ENCODE data around the gene SLC50A1. TPM values are rescaled to one million over a fixed set of nuclear protein-coding genes. Genes with fewer than 3 reads are reported as not detected.
A peak's percentile ranks its signal among the peaks of the same experiment; 100 is the strongest.

SLC50A1 gene
- total RNA-seq, 1 experiment from 2014 or later, result 39.0 TPM

DNA sequence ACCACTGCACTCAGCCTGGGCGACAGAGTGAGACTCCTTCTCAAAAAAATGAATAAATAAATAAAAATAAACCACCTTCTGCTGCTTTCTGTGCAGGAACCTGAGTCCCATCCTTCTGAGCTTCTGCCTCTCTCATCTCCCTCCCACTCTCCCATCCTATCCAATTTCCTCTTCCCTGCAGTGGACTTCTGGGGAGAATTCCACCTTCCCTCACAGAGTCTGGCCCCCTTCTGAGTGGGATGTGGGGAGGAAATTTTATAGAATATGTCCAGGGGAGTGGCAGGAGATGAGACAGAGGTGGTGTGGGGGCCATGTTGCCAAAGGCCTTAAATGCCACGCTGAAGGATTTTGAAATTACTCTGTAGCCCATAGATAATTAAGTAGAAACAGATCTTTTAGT, 13.3 kb upstream of the SLC50A1 start:
- Mint-ChIP-seq H3K9me3 (no peaks in the 10 kb centered on the region), H3K4me1 (peaks cover 22% of the 10 kb centered on the region), H3K27ac (no peak overlapping the region), H3K4me3 (no peak overlapping the region), H3K27me3 (ENCODE audit: low read depth) (peaks cover 71% of the 10 kb centered on the region), H3K36me3 (no peaks in the 10 kb centered on the region)
- TF ChIP-seq ATF1 (CRISPR knock-in tag; IDR thresholded peaks at IDR 0.05) (no peak), ZNF121 (CRISPR knock-in tag; IDR thresholded peaks at IDR 0.05) (no peak), IRF2 (CRISPR knock-in tag; IDR thresholded peaks at IDR 0.05; ENCODE audit: borderline replicate concordance, low read depth) (no peak), STAT6 (CRISPR knock-in tag; conservative IDR thresholded peaks at IDR 0.05; ENCODE audit: low read depth) (no peak)
- DNase-seq (ENCODE audit: low spot score) (no peak), ATAC-seq (no peak)
- CTCF ChIA-PET, result interaction anchor here (1.0 to 12.9 kb wide), 4 partner anchors 10 to 45 kb away, joined by 3 to 152 read pairs (median 18); no protein-coding TSS in a partner anchor
- POLR2A ChIA-PET, result no interaction called here

DNA sequence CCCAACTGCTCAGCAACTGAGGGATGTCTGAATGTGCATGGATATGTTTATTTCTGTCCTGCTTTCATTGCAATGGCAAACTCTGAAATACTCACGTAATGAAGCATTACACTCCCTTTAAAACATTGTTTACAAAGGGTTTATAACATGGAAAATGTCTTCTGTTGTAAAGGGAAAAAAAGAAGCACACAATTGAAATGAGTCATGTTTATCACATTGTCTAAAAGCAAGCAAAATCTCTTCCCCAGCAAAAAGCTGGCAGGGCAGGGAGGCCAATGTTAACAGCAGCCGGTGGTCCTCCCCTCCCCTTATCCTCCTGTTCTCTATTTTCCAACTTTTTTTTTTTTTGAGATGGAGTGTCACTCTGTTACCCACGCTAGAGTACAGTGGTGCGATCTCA, 11.9 kb upstream of the SLC50A1 start:
- Mint-ChIP-seq H3K36me3 (no peaks in the 10 kb centered on the region), H3K4me1 (peaks cover 32% of the 10 kb centered on the region), H3K27ac (no peak overlapping the region), H3K4me3 (no peak overlapping the region), H3K27me3 (ENCODE audit: low read depth) (peaks cover 76% of the 10 kb centered on the region), H3K9me3 (no peaks in the 10 kb centered on the region)
- POLR2A ChIA-PET, result no interaction called here
- ATAC-seq (no peak), DNase-seq (ENCODE audit: low spot score) (no peak)
- TF ChIP-seq ZNF232 (CRISPR knock-in tag; IDR thresholded peaks at IDR 0.05), result no peak
- CTCF ChIA-PET, result interaction anchor here (3.3 to 12.9 kb wide), 4 partner anchors 34 to 44 kb away, joined by 21 to 164 read pairs (median 92); no protein-coding TSS in a partner anchor

DNA sequence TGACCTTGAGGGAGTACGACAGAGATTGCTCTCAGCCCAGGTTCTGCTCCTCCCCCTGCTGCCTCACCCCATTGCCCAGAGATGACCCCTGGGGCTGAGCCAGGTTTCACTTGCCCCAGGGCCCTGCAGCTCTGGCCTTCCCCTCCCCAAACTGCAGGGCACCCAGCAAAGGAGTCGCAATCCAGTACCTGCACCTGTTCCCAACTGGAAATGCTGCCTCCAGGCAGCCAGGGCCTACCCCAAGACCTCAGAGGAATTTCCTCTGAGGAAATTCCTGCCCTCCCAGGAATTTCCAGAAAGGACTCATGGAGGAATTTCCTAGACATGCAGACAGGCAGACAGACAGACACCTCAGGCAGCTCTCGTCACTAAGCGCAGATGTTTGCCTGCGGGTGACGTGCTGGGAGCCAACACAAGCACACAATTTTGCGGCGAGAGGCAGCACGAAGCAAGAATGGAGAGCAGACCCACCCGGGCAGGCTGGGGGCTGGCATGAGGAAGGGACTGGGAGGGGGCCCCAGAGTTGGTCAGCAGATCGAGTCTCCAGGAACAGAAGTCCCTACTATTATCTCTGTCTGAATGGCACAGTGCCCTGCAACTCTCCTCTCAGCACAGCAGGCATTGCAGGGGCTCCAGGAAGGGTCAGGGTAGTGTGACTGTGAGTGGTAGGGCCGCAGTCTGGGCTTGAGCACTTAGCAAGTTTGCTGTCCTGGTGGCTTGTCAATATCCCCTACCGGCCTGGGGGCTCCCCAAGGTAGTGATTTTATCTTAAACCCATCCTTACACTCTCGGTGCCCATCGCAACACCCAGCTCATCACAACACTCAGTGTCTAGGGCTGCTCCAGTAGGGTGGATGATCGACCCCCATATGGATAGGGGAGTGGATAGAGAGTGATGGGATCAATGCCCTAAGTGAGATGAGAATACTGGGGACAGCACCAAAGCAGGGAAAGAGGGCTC, 10.9 kb upstream of the SLC50A1 start:
- ChIA-PET CTCF (interaction anchor here (0.7 to 12.9 kb wide), 12 partner anchors 11 to 565 kb away, joined by 3 to 164 read pairs (median 6); partner anchors contain the start of genes ADAM15, KRTCAP2, SLC50A1 and TRIM46), POLR2A (interaction anchor here (1.4 to 1.6 kb wide), 3 partner anchors 10 to 48 kb away, joined by 4 to 5 read pairs (median 5); partner anchors contain the start of genes KRTCAP2 and SLC50A1)
- DNase-seq (ENCODE audit: low spot score) (peak; percentile 43), ATAC-seq (peak; percentile 6)
- Mint-ChIP-seq H3K9me3 (no peaks in the 10 kb centered on the region), H3K36me3 (no peaks in the 10 kb centered on the region), H3K4me1 (peaks cover 42% of the 10 kb centered on the region), H3K27ac (no peak overlapping the region; the same call in 1 of the 2 replicates), H3K27me3 (ENCODE audit: low read depth) (peaks cover 68% of the 10 kb centered on the region), H3K4me3 (peak overlapping the region; percentile 61; the same call in 1 of the 2 replicates)
- TF ChIP-seq, protein P1, sequence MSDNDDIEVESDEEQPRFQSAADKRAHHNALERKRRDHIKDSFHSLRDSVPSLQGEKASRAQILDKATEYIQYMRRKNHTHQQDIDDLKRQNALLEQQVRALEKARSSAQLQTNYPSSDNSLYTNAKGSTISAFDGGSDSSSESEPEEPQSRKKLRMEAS (CRISPR knock-in tag; IDR thresholded peaks at IDR 0.05), result no peak
- TF ChIP-seq ZNF423 (CRISPR knock-in tag; IDR thresholded peaks at IDR 0.05) (no peak), ZNF425 (CRISPR knock-in tag; conservative IDR thresholded peaks at IDR 0.05) (no peak), OVOL2 (CRISPR knock-in tag; IDR thresholded peaks at IDR 0.05; ENCODE audit: borderline replicate concordance) (no peak), ZMAT4 (CRISPR knock-in tag; IDR thresholded peaks at IDR 0.05) (no peak), RORB (CRISPR knock-in tag; IDR thresholded peaks at IDR 0.05) (no peak), SMAD4 (CRISPR knock-in tag; IDR thresholded peaks at IDR 0.05) (no peak), MXD4 (CRISPR knock-in tag; IDR thresholded peaks at IDR 0.05; ENCODE audit: borderline replicate concordance) (no peak), IRF1 (CRISPR knock-in tag; IDR thresholded peaks at IDR 0.05) (no peak), GRHL2 (CRISPR knock-in tag; IDR thresholded peaks at IDR 0.05; ENCODE audit: insufficient replicate concordance, severe bottlenecking) (no peak)

All from WTC11 (cell line).